A673 (cell line): ENCODE data around the gene NPLOC4.

ENCODE experiments used
- EZH2 ChIP-seq: fragments of 200-600 bp; sonication (generic); IDR thresholded peaks from 2 replicates; pipeline ENCODE4 v1.6.1; 2017; ENCODE audit warnings: borderline replicate concordance, low read depth, mild to moderate bottlenecking, mixed read lengths, antibody characterized with exemption, low read length; ENCODE audit not compliant: poor library complexity, severe bottlenecking
- TF ChIP-seq, protein P1 (sequence below): fragments of 300-800, 200-600 bp; sonication (generic); conservative IDR thresholded peaks from 2 replicates; pipeline ENCODE4 v1.5.1; 2017; ENCODE audit warnings: low read depth, mild to moderate bottlenecking, antibody characterized with exemption, low read length, moderate library complexity, mixed read lengths

DNA sequence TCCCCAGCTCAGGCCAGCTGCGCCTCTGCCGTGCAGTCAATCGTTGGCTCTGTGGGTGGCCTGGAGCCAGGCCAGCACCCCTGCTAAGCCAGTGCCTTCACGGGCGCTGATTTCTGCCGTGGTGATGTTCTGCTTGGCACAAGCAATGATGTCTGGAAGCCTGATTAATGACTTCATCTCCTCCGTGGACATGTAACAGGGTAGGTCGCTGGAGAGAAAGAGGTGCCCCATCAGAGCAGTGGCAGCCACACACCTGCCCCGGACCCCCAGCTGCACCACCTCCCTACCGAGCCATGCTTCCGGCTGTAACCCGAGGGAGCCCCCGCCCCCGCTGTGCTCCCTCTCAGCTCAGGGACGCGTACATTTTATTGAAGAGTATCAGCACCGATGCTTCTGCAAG, 44.8 kb upstream of the NPLOC4 start:
- TF ChIP-seq, protein P1, sequence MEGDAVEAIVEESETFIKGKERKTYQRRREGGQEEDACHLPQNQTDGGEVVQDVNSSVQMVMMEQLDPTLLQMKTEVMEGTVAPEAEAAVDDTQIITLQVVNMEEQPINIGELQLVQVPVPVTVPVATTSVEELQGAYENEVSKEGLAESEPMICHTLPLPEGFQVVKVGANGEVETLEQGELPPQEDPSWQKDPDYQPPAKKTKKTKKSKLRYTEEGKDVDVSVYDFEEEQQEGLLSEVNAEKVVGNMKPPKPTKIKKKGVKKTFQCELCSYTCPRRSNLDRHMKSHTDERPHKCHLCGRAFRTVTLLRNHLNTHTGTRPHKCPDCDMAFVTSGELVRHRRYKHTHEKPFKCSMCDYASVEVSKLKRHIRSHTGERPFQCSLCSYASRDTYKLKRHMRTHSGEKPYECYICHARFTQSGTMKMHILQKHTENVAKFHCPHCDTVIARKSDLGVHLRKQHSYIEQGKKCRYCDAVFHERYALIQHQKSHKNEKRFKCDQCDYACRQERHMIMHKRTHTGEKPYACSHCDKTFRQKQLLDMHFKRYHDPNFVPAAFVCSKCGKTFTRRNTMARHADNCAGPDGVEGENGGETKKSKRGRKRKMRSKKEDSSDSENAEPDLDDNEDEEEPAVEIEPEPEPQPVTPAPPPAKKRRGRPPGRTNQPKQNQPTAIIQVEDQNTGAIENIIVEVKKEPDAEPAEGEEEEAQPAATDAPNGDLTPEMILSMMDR: no peak
- TF ChIP-seq EZH2: no peak
